Fibroblast of lung (primary cell): ENCODE data around the gene TMEM131L. TPM values are rescaled to one million over a fixed set of nuclear protein-coding genes. Genes with fewer than 3 reads are reported as not detected.
A peak's percentile ranks its signal among the peaks of the same experiment; 100 is the strongest.

Experiments used
- DNase-seq, 2 donors: peaks; one replicate each; pipeline versions ENCODE4 v3.0.0 to v3.0.0-alpha.2; 2010; ENCODE audit warnings: low read depth in 2 of 2
- H2AFZ ChIP-seq: 2 replicates; pipeline ENCODE4 v1.5.1; 2012; ENCODE audit warnings: low read length, control low read depth, inconsistent platforms
- H3K27ac ChIP-seq: 2 replicates; pipeline ENCODE4 v1.5.1; 2011; ENCODE audit warnings: low read length, control low read depth; ENCODE audit not compliant: insufficient read depth
- H3K27me3 ChIP-seq: 2 replicates; pipeline ENCODE4 v1.5.1; 2011; ENCODE audit warnings: mild to moderate bottlenecking, low read length; ENCODE audit not compliant: control insufficient read depth, insufficient read depth
- H3K36me3 ChIP-seq: 2 replicates; pipeline ENCODE4 v1.5.1; 2011; ENCODE audit warnings: low read length; ENCODE audit not compliant: control insufficient read depth, insufficient read depth
- H3K4me1 ChIP-seq: 2 replicates; pipeline ENCODE4 v1.5.1; 2011; ENCODE audit warnings: low read length; ENCODE audit not compliant: control insufficient read depth, insufficient read depth; ENCODE audit errors: extremely low read depth
- H3K4me2 ChIP-seq: 2 replicates; pipeline ENCODE4 v1.5.1; 2011; ENCODE audit warnings: low read length, control low read depth; ENCODE audit not compliant: insufficient read depth; ENCODE audit errors: extremely low read depth
- H3K4me3 ChIP-seq, 4 experiments: fragments of 200-600 bp in 1 of 4; sonication (generic) in 1 of 4; replicated peaks in 1 of 4; 2 replicates each; pipeline ENCODE4 v1.5.1; 2011 to 2016; ENCODE audit warnings: low read length in 4 of 4, low read depth in 3 of 4, mild to moderate bottlenecking in 3 of 4, control low read depth in 2 of 4, inconsistent platforms in 1 of 4, mixed read lengths in 1 of 4; ENCODE audit not compliant: insufficient read depth in 1 of 4; ENCODE audit errors: control extremely low read depth in 1 of 4
- H3K79me2 ChIP-seq: 2 replicates; pipeline ENCODE4 v1.5.1; 2012; ENCODE audit warnings: mild to moderate bottlenecking, low read length, inconsistent platforms; ENCODE audit not compliant: control insufficient read depth, insufficient read depth
- H3K9ac ChIP-seq: 2 replicates; pipeline ENCODE4 v1.5.1; 2011; ENCODE audit warnings: mild to moderate bottlenecking, low read length, control low read depth; ENCODE audit not compliant: insufficient read depth
- H3K9me3 ChIP-seq: 2 replicates; pipeline ENCODE4 v1.5.1; 2012; ENCODE audit warnings: low read depth, low read length; ENCODE audit not compliant: control insufficient read depth, insufficient read depth
- H4K20me1 ChIP-seq: 2 replicates; pipeline ENCODE4 v1.5.1; 2011; ENCODE audit warnings: low read length; ENCODE audit not compliant: control insufficient read depth, insufficient read depth; ENCODE audit errors: extremely low read depth
- EZH2 ChIP-seq: IDR thresholded peaks from 2 replicates; pipeline ENCODE4 v1.5.1; 2012; ENCODE audit warnings: low read length, control low read depth, mild to moderate bottlenecking; ENCODE audit errors: missing control alignments
- polyA plus RNA-seq, 2 donors: library from polyadenylated mRNA; depleted of rRNA in 1 of 2; stranded (reverse) in 1 of 2; unstranded in 1 of 2; fragments of >200 nt; gene quantifications; 2 replicates each; pipeline ENCODE4 v1.2.1, GENCODE V29; 2011 to 2012; ENCODE audit warnings: missing spikeins in 1 of 2
- total RNA-seq: library from RNA; depleted of rRNA; stranded (reverse); fragments of >200 nt; gene quantifications from 2 replicates; pipeline ENCODE4 v1.2.1, GENCODE V29; 2014
- TF ChIP-seq, protein P1 (sequence below), 2 donors: IDR thresholded peaks in 1 of 2; conservative IDR thresholded peaks in 1 of 2; 1 replicate in 1 of 2; 2 replicates in 1 of 2; pipeline ENCODE4 v1.5.1; 2011 to 2012; ENCODE audit warnings: low read length in 2 of 2, control low read depth in 1 of 2, inconsistent platforms in 1 of 2, low read depth in 1 of 2, mild to moderate bottlenecking in 1 of 2

The TMEM131L gene
- total and polyA plus RNA-seq, 2 donors (not counting 1 experiment from before 2014, with no cell fraction given), result 7.7 to 15.0 TPM

DNA sequence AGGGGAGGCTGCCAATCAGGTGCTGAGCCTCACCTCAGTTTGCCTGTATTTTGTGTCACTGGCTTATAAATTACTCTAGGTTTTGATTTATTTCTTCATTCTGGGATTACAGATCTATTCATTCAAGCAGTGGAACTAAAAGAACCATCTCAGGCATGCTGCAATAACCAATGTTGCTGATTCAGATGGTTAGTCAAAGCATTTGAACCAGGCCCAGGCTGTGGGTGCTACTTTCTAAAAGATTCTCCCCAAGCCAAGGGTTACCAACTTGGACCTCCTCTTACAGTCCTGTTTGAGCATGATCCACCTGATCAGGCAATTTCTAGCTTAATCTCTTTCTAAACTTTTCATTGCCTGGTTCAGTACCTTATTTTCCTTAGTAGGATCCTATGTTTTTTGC, 67.2 kb downstream of the TMEM131L start:
- no peak overlapping the region for H3K27ac ChIP-seq
- no peaks in the 10 kb centered on the region for H3K27me3 ChIP-seq
- no peaks in the 10 kb centered on the region for H3K79me2 ChIP-seq
- TF ChIP-seq, protein P1, sequence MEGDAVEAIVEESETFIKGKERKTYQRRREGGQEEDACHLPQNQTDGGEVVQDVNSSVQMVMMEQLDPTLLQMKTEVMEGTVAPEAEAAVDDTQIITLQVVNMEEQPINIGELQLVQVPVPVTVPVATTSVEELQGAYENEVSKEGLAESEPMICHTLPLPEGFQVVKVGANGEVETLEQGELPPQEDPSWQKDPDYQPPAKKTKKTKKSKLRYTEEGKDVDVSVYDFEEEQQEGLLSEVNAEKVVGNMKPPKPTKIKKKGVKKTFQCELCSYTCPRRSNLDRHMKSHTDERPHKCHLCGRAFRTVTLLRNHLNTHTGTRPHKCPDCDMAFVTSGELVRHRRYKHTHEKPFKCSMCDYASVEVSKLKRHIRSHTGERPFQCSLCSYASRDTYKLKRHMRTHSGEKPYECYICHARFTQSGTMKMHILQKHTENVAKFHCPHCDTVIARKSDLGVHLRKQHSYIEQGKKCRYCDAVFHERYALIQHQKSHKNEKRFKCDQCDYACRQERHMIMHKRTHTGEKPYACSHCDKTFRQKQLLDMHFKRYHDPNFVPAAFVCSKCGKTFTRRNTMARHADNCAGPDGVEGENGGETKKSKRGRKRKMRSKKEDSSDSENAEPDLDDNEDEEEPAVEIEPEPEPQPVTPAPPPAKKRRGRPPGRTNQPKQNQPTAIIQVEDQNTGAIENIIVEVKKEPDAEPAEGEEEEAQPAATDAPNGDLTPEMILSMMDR (conservative IDR thresholded peaks at IDR 0.05 in 1 of 2, IDR thresholded peaks at IDR 0.05 in 1 of 2; ENCODE audit: low read depth in 1 of 2, low read length in 2 of 2), result no peak
- DNase-seq, result peak in 1 of 2 donors; percentile 24
- H4K20me1 ChIP-seq, result no peaks in the 10 kb centered on the region
- H3K4me3 ChIP-seq, result no peak overlapping the region
- no peak overlapping the region for H2AFZ ChIP-seq
- H3K9ac ChIP-seq, result no peak overlapping the region
- no peaks in the 10 kb centered on the region for H3K9me3 ChIP-seq
- no peaks in the 10 kb centered on the region for H3K36me3 ChIP-seq
- peaks cover 3% of the 10 kb centered on the region for H3K4me1 ChIP-seq
- H3K4me2 ChIP-seq, result no peak overlapping the region

- Histone ChIP-seq H3K4me2 (no peak overlapping the region), H2AFZ (no peak overlapping the region), H3K36me3 (no peaks in the 10 kb centered on the region), H3K9ac (no peak overlapping the region), H3K4me1 (peaks cover 3% of the 10 kb centered on the region), H3K4me3 (no peak overlapping the region), H3K27ac (no peak overlapping the region), H4K20me1 (no peaks in the 10 kb centered on the region), H3K27me3 (no peaks in the 10 kb centered on the region), H3K79me2 (no peaks in the 10 kb centered on the region), H3K9me3 (no peaks in the 10 kb centered on the region)
- no peak for DNase-seq
- no peak for TF ChIP-seq EZH2
- TF ChIP-seq, protein P1 (conservative IDR thresholded peaks at IDR 0.05 in 1 of 2, IDR thresholded peaks at IDR 0.05 in 1 of 2; ENCODE audit: low read depth in 1 of 2, low read length in 2 of 2), result no peak
Measured at GRCh38 chr4:153534792-153535629, 68.9 kb downstream of the TMEM131L start.

DNA sequence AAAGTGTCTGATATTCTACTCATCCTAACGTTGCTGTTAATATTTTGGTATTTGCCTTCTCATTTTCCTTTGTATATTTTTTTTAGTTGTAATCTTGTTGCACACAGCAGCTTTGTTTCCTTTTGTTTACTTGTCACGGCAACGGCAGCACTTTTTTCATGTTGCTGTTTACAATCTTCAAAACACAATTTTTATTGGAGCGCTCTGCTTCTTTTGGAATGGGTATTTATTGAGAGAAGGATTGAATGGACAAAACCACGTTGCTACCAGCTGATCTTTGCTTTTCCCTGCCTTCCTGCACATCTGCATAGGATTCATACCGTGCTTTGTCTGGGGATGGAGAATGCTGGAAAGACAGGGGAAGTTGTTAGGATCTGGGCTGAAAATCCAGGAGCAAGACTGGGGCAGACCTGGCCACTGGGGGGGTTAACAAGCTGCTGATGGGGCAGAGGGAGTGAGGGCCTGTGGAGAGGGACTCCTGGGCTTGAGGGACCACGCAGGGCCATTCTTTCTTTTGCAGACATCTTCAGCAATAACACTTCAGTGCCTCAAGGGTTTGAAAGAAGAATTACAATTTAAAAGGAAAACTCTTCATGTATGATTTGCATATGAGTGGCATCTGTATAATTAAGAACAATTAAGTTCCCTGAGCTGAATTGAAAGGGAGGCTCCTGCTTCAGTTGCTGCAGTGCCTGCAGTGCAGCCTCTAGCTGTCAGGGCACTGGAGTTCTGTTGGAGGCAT, 69.8 kb downstream of the TMEM131L start:
- Histone ChIP-seq H3K27me3 (no peaks in the 10 kb centered on the region), H3K79me2 (no peaks in the 10 kb centered on the region), H3K4me2 (peak overlapping the region; percentile 66), H2AFZ (peak overlapping the region; percentile 21), H3K27ac (no peak overlapping the region), H3K9me3 (no peaks in the 10 kb centered on the region), H3K9ac (no peak overlapping the region), H3K4me3 (no peak overlapping the region), H3K36me3 (no peaks in the 10 kb centered on the region), H4K20me1 (no peaks in the 10 kb centered on the region), H3K4me1 (peaks cover 3% of the 10 kb centered on the region)
- TF ChIP-seq EZH2, result no peak
- TF ChIP-seq, protein P1 (conservative IDR thresholded peaks at IDR 0.05 in 1 of 2, IDR thresholded peaks at IDR 0.05 in 1 of 2; ENCODE audit: low read depth in 1 of 2, low read length in 2 of 2), result no peak
- peak in 1 of 2 donors; percentile 21 for DNase-seq
